IgD-negative memory B cell (primary cell): ENCODE data around the gene PTPN11. TPM values are rescaled to one million over a fixed set of nuclear protein-coding genes. Genes with fewer than 3 reads are reported as not detected.

Experiments used
- H3K27ac Mint-ChIP-seq, 3 donors: one replicate each; pipeline ENCODE4 v1.8.0; 2020 to 2022; ENCODE audit warnings: mild to moderate bottlenecking in 3 of 3, mixed read lengths in 3 of 3, moderate library complexity in 1 of 3
- H3K27me3 Mint-ChIP-seq: one replicate; pipeline ENCODE4 v1.8.0; 2021; ENCODE audit warnings: mixed read lengths
- H3K36me3 Mint-ChIP-seq: one replicate; pipeline ENCODE4 v1.8.0; 2020; ENCODE audit warnings: mild to moderate bottlenecking, mixed read lengths
- H3K4me1 Mint-ChIP-seq, 3 donors: one replicate each; pipeline ENCODE4 v1.8.0; 2020 to 2022; ENCODE audit warnings: mixed read lengths in 3 of 3, mild to moderate bottlenecking in 1 of 3
- H3K4me3 Mint-ChIP-seq, 4 donors: one replicate each; pipeline ENCODE4 v1.8.0; 2020 to 2022; ENCODE audit warnings: mild to moderate bottlenecking in 4 of 4, mixed read lengths in 4 of 4, moderate library complexity in 3 of 4
- H3K9me3 Mint-ChIP-seq, 3 donors: one replicate each; pipeline ENCODE4 v1.8.0; 2020 to 2021; ENCODE audit warnings: mixed read lengths in 3 of 3, mild to moderate bottlenecking in 1 of 3
- polyA plus RNA-seq: library from polyadenylated mRNA; unstranded; fragments of 300-500 nt; fragmentation: Illumina TruSeq; gene quantifications from one replicate; pipeline ENCODE4 v1.2.3, GENCODE V29; 2021

PTPN11 gene
- polyA plus RNA-seq, 1 donor from 2014 or later, result 69.9 TPM

GRCh38 chr12:112546996-112547395 lies 128.2 kb downstream of the PTPN11 start:
- Mint-ChIP-seq H3K36me3 (no peaks in the 10 kb centered on the region), H3K9me3 (peaks cover 0 to 4% (median 0%) of the 10 kb centered on the region in 3 donors), H3K4me3 (no peak overlapping the region), H3K27ac (no peak overlapping the region), H3K4me1 (peaks cover 0 to 1% (median 0%) of the 10 kb centered on the region in 3 donors), H3K27me3 (peaks cover 20% of the 10 kb centered on the region)

GRCh38 chr12:112549031-112549430 lies 130.3 kb downstream of the PTPN11 start:
- Mint-ChIP-seq H3K4me3 (no peak overlapping the region), H3K9me3 (peaks cover 0 to 10% (median 2%) of the 10 kb centered on the region in 3 donors), H3K36me3 (no peaks in the 10 kb centered on the region), H3K27me3 (peaks cover 18% of the 10 kb centered on the region), H3K27ac (no peak overlapping the region), H3K4me1 (peaks cover 0 to 1% (median 0%) of the 10 kb centered on the region in 3 donors)

GRCh38 chr12:112551681-112552080 lies 132.9 kb downstream of the PTPN11 start:
- Mint-ChIP-seq H3K27me3 (peaks cover 15% of the 10 kb centered on the region), H3K36me3 (no peaks in the 10 kb centered on the region), H3K9me3 (peaks cover 0 to 10% (median 2%) of the 10 kb centered on the region in 3 donors), H3K4me1 (no peaks in the 10 kb centered on the region), H3K4me3 (no peak overlapping the region), H3K27ac (no peak overlapping the region)

- Mint-ChIP-seq H3K27me3 (peaks cover 5% of the 10 kb centered on the region), H3K36me3 (no peaks in the 10 kb centered on the region), H3K27ac (no peak overlapping the region), H3K9me3 (peaks cover 0 to 10% (median 0%) of the 10 kb centered on the region in 3 donors), H3K4me1 (no peaks in the 10 kb centered on the region), H3K4me3 (no peak overlapping the region)
Observed at GRCh38 chr12:112555621-112556233, 137.0 kb downstream of the PTPN11 start.

GRCh38 chr12:112557951-112558630 lies 139.3 kb downstream of the PTPN11 start:
- Mint-ChIP-seq H3K4me3 (no peak overlapping the region), H3K36me3 (no peaks in the 10 kb centered on the region), H3K27ac (no peak overlapping the region), H3K27me3 (peaks cover 3% of the 10 kb centered on the region), H3K9me3 (peaks cover 0 to 4% (median 4%) of the 10 kb centered on the region in 3 donors), H3K4me1 (no peaks in the 10 kb centered on the region)

Other genes with a start within 250 kb of the PTPN11 start
- 6.8 TPM for gene HECTD4, start 36.5 kb upstream of the PTPN11 start, polyA plus RNA-seq
- 701 TPM for gene RPL6, start 9.3 kb upstream of the PTPN11 start, polyA plus RNA-seq